HG03521 (cell line): Measurements from ENCODE around the gene DOP1A.

ENCODE experiments used
- ATAC-seq: cut with Tn5 transposase; IDR thresholded peaks from one replicate; pipeline ENCODE4 v1.9.1; 2021; ENCODE audit warnings: mild to moderate bottlenecking, moderate library complexity; ENCODE audit not compliant: unreplicated experiment

The DOP1A gene

GRCh38 chr6:83067448-83068439 is at the start of gene DOP1A:
DOP1A (plus strand) TSS chr6:83067671; CDS start chr6:83096978, 29,307 bp downstream.
- peak; percentile 82 for ATAC-seq

GRCh38 chr6:83019741-83020140 is 47.7 kb upstream of the DOP1A start:
- ATAC-seq = no peak

GRCh38 chr6:83031689-83032088 is 35.8 kb upstream of the DOP1A start:
- ATAC-seq = no peak

GRCh38 chr6:83038246-83038645 is 29.2 kb upstream of the DOP1A start:
- ATAC-seq = no peak

GRCh38 chr6:83042467-83043053 is 24.9 kb upstream of the DOP1A start:
- no peak for ATAC-seq

- ATAC-seq = no peak
Measured at GRCh38 chr6:83044091-83044768, 23.2 kb upstream of the DOP1A start.

GRCh38 chr6:83047065-83047754 is 20.3 kb upstream of the DOP1A start:
- no peak for ATAC-seq

- no peak for ATAC-seq
Measured at GRCh38 chr6:83051377-83052172, 15.9 kb upstream of the DOP1A start.

- no peak for ATAC-seq
Measured at GRCh38 chr6:83053678-83054077, 13.8 kb upstream of the DOP1A start.

- no peak for ATAC-seq
Measured at GRCh38 chr6:83055366-83055964, 12.0 kb upstream of the DOP1A start.

- peak; percentile 77 for ATAC-seq
Measured at GRCh38 chr6:83057705-83058321, 9.7 kb upstream of the DOP1A start.

GRCh38 chr6:83061190-83061589 is 6.3 kb upstream of the DOP1A start:
- ATAC-seq = no peak

GRCh38 chr6:83062225-83062624 is 5.2 kb upstream of the DOP1A start:
- no peak for ATAC-seq

- peak; percentile 59 for ATAC-seq
Measured at GRCh38 chr6:83065511-83066192, 1.8 kb upstream of the DOP1A start, which contains the start of gene UBE3D. UBE3D (minus strand) TSS chr6:83065841; CDS start chr6:83065718, 123 bp downstream.

- ATAC-seq = no peak
Measured at GRCh38 chr6:83068616-83069015, 1.1 kb downstream of the DOP1A start.

- ATAC-seq = no peak
Measured at GRCh38 chr6:83069633-83070032, 2.2 kb downstream of the DOP1A start.

GRCh38 chr6:83071023-83071422 is 3.6 kb downstream of the DOP1A start:
- peak; percentile 49 for ATAC-seq

GRCh38 chr6:83071707-83072106 is 4.2 kb downstream of the DOP1A start:
- no peak for ATAC-seq

GRCh38 chr6:83072726-83073125 is 5.3 kb downstream of the DOP1A start:
- no peak for ATAC-seq
